Thoracic aorta (tissue), 2 donors: ENCODE measurements around the gene IL17RC. TPM values are rescaled to one million over a fixed set of nuclear protein-coding genes. Genes with fewer than 3 reads are reported as not detected.
"Not testable (repeated sequence)": the region's sequence is repeated elsewhere in the genome, so short reads cannot be mapped to it uniquely, and the experiment has no call there.

Source experiments
- ATAC-seq: fragments of 150-250 bp; one replicate; pipeline ENCODE4 v1.8.0; 2017; ENCODE audit warnings: low read depth; ENCODE audit not compliant: insufficient number of reproducible peaks, low FRiP score
- DNase-seq: peaks from one replicate; pipeline ENCODE4 v3.0.0-alpha.2; 2020; ENCODE audit warnings: low spot score
- H3K27ac ChIP-seq, 2 donors: fragments of 200-600 bp; sonication (generic); 1 replicate in 1 of 2; 2 replicates in 1 of 2; pipeline ENCODE4 v1.5.1; 2016; ENCODE audit warnings: mild to moderate bottlenecking in 2 of 2, moderate library complexity in 2 of 2
- H3K27me3 ChIP-seq: fragments of 200-600 bp; sonication (generic); replicated peaks from 2 replicates; pipeline ENCODE4 v1.6.0; 2016; ENCODE audit warnings: mild to moderate bottlenecking; ENCODE audit not compliant: insufficient read depth
- H3K36me3 ChIP-seq: fragments of 200-600 bp; sonication (generic); one replicate; pipeline ENCODE4 v1.5.1; 2016
- H3K4me1 ChIP-seq, 2 donors: fragments of 200-600 bp; sonication (generic); 1 replicate in 1 of 2; 2 replicates in 1 of 2; pipeline versions ENCODE4 v1.5.1 to v1.6.0; 2016; ENCODE audit warnings: low read depth in 2 of 2, mild to moderate bottlenecking in 1 of 2; ENCODE audit not compliant: control insufficient read depth in 1 of 2
- H3K4me3 ChIP-seq: fragments of 200-600 bp; sonication (generic); 2 replicates; pipeline ENCODE4 v1.5.1; 2016; ENCODE audit warnings: mild to moderate bottlenecking
- H3K9me3 ChIP-seq: fragments of 200-600 bp; sonication (generic); 2 replicates; pipeline ENCODE4 v1.5.1; 2016
- total RNA-seq, 2 donors: library from RNA; depleted of rRNA; stranded (reverse); fragments of >200 nt; gene quantifications; one replicate each; pipeline versions ENCODE4 v1.1.0 to v1.2.3, GENCODE V29; 2016
- TF ChIP-seq, protein P1 (sequence below): fragments of 200-600 bp; sonication (generic); IDR thresholded peaks from one replicate; pipeline ENCODE4 v1.5.1; 2019; ENCODE audit warnings: antibody characterized with exemption

Gene IL17RC
- total RNA-seq, 2 donors from 2014 or later, result 52.2 to 59.4 TPM

GRCh38 chr3:9875448-9875847, 41.5 kb upstream of the IL17RC start:
- H3K4me3 ChIP-seq, result no peak overlapping the region
- H3K4me1 ChIP-seq, result no peaks in the 10 kb centered on the region
- ATAC-seq (no peak), DNase-seq (no peak)
- no peak overlapping the region for H3K27ac ChIP-seq
- TF ChIP-seq, protein P1, sequence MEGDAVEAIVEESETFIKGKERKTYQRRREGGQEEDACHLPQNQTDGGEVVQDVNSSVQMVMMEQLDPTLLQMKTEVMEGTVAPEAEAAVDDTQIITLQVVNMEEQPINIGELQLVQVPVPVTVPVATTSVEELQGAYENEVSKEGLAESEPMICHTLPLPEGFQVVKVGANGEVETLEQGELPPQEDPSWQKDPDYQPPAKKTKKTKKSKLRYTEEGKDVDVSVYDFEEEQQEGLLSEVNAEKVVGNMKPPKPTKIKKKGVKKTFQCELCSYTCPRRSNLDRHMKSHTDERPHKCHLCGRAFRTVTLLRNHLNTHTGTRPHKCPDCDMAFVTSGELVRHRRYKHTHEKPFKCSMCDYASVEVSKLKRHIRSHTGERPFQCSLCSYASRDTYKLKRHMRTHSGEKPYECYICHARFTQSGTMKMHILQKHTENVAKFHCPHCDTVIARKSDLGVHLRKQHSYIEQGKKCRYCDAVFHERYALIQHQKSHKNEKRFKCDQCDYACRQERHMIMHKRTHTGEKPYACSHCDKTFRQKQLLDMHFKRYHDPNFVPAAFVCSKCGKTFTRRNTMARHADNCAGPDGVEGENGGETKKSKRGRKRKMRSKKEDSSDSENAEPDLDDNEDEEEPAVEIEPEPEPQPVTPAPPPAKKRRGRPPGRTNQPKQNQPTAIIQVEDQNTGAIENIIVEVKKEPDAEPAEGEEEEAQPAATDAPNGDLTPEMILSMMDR, result no peak
- no peaks in the 10 kb centered on the region for H3K9me3 ChIP-seq
- H3K27me3 ChIP-seq, result no peaks in the 10 kb centered on the region
- no peaks in the 10 kb centered on the region for H3K36me3 ChIP-seq

DNA sequence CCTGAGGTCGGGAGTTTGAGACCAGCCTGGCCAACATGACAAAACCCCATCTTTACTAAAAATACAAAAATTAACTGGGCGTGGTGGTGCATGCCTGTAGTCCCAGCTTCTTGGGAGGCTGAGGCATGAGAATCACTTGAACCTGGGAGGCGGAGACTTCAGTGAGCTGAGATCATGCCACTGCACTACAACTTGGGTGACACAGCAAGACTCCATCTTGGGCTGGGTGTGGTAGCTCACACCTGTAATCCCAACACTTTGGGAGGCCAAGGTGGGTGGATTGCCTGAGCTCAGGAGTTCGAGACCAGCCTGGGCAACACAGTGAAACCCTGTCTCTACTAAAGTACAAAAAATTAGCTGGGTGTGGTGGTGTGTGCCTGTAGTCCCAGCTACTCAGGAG, 40.6 kb upstream of the IL17RC start:
- not testable (repeated sequence) for DNase-seq, H3K27ac ChIP-seq, H3K36me3 ChIP-seq

GRCh38 chr3:9876991-9877390, 39.9 kb upstream of the IL17RC start:
- Histone ChIP-seq H3K27ac (no peak overlapping the region), H3K4me1 (no peaks in the 10 kb centered on the region), H3K9me3 (no peaks in the 10 kb centered on the region), H3K36me3 (no peaks in the 10 kb centered on the region), H3K4me3 (no peak overlapping the region), H3K27me3 (no peaks in the 10 kb centered on the region)
- TF ChIP-seq, protein P1, result no peak
- ATAC-seq, result no peak
- no peak for DNase-seq

More for the DNA sequence above, 40.6 kb upstream of the IL17RC start:
- not testable (repeated sequence) for H3K9me3 ChIP-seq, H3K27me3 ChIP-seq, ATAC-seq, H3K4me1 ChIP-seq, H3K4me3 ChIP-seq

DNA sequence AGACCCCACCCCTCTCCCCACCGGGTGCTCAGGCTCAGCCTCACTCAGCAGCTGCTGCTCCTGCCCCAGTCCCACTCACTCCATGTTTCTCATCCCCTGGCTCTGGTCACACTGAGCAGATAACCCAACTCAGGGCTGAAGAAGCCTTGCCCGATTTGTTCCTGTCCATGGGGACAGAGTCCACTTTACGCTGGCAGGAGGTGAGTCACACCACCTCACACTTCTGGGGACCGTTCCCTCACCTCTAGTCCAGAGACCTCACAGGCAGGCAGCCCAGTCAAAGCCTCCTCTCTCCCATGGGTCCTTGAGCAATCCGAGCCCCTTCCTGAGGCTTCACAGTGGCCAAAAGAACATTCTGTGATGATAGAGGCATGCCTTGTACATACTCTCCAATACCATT, 38.2 kb upstream of the IL17RC start:
- ATAC-seq (no peak), DNase-seq (no peak)
- TF ChIP-seq, protein P1, result no peak
- Histone ChIP-seq H3K27ac (no peak overlapping the region), H3K27me3 (no peaks in the 10 kb centered on the region), H3K9me3 (no peaks in the 10 kb centered on the region), H3K36me3 (no peaks in the 10 kb centered on the region), H3K4me3 (no peak overlapping the region), H3K4me1 (no peaks in the 10 kb centered on the region)

GRCh38 chr3:9879830-9880549, 36.9 kb upstream of the IL17RC start, which contains the start of gene CIDEC:
TSS of gene CIDEC (minus strand) at chr3:9880253. CDS start at chr3:9878486, 1,767 bp downstream.
- Histone ChIP-seq H3K36me3 (no peaks in the 10 kb centered on the region), H3K4me1 (no peaks in the 10 kb centered on the region), H3K4me3 (no peak within 1 kb of the TSS), H3K27ac (no peak within 1 kb of the TSS), H3K9me3 (no peaks in the 10 kb centered on the region), H3K27me3 (no peaks in the 10 kb centered on the region)
- TF ChIP-seq, protein P1, result no peak
- ATAC-seq (no peak), DNase-seq (no peak)

DNA sequence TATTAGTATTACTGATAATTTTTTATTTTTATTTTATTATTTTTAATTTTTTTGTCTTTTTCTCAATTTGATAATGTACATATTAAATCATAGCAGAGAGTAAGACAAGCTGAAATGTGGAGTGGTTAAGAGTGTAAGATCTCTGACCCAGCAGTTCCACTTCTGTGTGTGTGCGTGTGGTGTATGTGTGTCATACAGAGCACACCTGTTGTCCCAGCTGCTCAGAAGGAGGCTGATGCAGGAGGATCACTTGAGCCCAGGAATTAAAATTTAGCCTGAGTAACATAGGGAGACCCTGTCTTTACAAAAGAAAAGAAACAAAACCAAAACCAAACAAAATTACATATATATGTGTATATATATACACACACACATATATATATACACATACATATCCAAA, 35.5 kb upstream of the IL17RC start:
- H3K4me3 ChIP-seq, result no peak overlapping the region
- no peaks in the 10 kb centered on the region for H3K9me3 ChIP-seq
- no peaks in the 10 kb centered on the region for H3K36me3 ChIP-seq
- H3K4me1 ChIP-seq, result no peaks in the 10 kb centered on the region
- no peaks in the 10 kb centered on the region for H3K27me3 ChIP-seq
- ATAC-seq (no peak), DNase-seq (no peak)
- H3K27ac ChIP-seq, result no peak overlapping the region
- TF ChIP-seq, protein P1, result no peak
